ENCODE data around the gene MARCKSL1.

DNA sequence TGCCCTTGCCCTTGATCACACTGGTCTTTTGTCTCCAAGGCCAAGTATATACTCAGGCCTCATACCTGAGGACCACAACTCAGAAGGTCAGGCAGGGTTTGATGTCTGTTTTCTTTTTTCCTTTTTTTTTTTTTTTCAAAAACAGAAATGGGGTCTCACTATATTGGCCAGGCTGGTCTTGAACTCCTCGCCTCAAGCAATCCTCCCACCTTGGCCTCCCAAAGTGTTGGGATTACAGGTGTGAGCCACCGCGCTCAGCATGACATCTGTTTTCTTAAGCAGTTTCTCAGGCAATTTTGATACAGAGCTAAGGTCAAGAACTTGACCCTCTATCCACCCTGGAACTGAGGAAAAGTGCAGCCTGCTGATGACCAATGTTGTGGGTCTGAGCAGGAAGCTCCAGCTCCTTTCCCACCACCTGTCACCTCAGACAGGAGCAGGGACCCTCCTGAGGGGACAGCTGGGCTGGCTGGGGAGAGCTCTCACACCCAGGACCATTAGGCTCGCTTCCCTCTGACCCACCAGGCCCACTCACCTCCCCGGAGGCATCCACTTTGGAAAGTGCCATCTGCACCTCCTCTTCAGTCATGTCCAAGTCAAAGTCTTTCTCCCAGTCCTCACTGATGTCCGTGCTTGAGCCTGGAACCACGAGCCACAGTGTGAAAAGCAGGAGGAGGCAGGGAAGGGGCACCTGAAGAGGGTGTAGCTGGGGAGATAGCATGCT, 32.0 kb upstream of the MARCKSL1 start:
- TF ChIP-seq, protein P1, sequence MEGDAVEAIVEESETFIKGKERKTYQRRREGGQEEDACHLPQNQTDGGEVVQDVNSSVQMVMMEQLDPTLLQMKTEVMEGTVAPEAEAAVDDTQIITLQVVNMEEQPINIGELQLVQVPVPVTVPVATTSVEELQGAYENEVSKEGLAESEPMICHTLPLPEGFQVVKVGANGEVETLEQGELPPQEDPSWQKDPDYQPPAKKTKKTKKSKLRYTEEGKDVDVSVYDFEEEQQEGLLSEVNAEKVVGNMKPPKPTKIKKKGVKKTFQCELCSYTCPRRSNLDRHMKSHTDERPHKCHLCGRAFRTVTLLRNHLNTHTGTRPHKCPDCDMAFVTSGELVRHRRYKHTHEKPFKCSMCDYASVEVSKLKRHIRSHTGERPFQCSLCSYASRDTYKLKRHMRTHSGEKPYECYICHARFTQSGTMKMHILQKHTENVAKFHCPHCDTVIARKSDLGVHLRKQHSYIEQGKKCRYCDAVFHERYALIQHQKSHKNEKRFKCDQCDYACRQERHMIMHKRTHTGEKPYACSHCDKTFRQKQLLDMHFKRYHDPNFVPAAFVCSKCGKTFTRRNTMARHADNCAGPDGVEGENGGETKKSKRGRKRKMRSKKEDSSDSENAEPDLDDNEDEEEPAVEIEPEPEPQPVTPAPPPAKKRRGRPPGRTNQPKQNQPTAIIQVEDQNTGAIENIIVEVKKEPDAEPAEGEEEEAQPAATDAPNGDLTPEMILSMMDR (IDR thresholded peaks at IDR 0.05) = no peak
- no peak for TF ChIP-seq POLR2A (IDR thresholded peaks at IDR 0.05)
